ENCODE measurements around the gene FCHSD2.

GRCh38 chr11:73171436-73172161, 29.5 kb upstream of the FCHSD2 start:
- TF ChIP-seq CTCF (IDR thresholded peaks at IDR 0.05), result no peak
- TF ChIP-seq POLR2A (IDR thresholded peaks at IDR 0.05), result no peak
